HUDEP-2 (cell line): ENCODE results near the gene MMP24OS.

ENCODE experiments used
- DNase-seq, 76 experiments: peaks; one replicate each; lab custom pipeline; 2025; ENCODE audit not compliant: unreplicated experiment in 76 of 76; lab: John Stamatoyannopoulos, UW

Gene MMP24OS

DNA sequence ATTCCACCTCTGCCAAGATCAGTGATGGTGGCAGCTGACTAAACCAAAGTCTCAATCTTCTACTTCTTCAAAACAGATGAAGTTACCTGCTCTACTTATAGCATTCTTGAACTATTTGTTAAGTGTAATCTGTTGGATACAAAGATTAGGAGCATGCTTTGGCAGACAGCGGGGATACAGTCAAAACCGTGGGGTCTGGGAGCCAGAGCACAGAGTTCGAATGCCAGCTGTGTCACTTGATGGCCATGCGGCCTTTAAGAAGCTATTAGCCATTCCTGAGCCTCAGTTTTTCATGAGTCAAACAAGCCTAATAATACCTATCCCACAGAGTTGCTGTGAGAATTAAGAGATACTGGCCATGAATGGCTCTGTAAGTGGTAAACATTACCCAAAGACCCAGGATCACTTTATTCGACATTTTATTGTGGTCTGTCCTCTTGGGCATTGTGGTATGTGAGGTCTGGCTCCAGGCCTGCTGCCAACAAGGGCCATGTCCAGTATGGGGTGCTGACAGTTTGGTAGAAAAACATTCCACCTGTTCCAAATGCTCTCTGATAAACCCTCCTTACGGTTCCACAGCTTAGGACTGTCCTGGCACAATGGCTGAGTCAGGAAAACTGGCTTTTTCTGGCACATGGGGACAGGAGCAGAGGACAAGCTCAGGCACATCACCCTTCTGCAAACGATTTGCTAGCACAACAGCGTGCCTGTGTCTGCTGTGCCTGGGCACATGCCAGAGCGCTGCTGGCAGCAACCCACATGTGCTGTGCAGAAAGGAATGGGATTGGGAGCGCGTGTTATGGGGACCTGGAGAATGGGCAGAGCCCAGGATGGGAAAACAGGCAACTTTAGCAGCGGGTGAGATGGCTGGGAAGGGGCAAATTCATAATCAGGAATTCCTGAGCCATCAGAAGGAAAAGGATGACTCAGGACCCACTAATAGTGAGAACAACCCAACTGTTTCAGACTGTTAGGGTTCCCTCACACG lies 30.0 kb upstream of the MMP24OS start:
- no peak for DNase-seq

DNA sequence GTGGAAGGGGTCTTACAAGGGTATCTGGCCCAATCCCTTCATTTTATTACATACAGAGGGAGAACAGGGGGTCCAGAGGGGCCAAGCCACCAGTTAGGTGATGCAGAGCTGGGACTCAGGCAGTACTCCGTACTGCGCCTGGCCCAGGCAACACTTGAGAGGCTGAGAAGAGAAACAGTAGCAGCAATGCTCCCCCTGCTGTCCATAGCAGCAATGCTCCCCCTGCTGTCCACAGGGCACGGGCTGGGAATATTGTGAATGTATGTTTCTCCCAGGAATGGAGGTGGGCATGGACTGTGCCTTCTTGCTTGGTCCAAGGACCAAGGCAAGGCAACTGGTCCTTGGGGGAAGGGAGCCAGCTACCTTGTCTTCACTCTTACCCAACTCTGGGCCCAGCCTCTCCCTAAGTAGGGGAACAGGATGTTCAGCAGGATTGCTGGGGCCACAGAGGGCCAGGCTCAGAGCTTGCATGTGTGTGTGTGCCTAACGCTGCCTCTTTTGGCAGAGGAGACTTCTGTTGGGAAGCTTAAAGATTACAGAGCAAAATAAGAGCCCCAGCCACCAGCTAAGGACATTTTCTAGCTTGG lies 29.1 kb upstream of the MMP24OS start:
- DNase-seq = peak in 42 of 76 experiments; percentile 5 to 61 (median 26)

DNA sequence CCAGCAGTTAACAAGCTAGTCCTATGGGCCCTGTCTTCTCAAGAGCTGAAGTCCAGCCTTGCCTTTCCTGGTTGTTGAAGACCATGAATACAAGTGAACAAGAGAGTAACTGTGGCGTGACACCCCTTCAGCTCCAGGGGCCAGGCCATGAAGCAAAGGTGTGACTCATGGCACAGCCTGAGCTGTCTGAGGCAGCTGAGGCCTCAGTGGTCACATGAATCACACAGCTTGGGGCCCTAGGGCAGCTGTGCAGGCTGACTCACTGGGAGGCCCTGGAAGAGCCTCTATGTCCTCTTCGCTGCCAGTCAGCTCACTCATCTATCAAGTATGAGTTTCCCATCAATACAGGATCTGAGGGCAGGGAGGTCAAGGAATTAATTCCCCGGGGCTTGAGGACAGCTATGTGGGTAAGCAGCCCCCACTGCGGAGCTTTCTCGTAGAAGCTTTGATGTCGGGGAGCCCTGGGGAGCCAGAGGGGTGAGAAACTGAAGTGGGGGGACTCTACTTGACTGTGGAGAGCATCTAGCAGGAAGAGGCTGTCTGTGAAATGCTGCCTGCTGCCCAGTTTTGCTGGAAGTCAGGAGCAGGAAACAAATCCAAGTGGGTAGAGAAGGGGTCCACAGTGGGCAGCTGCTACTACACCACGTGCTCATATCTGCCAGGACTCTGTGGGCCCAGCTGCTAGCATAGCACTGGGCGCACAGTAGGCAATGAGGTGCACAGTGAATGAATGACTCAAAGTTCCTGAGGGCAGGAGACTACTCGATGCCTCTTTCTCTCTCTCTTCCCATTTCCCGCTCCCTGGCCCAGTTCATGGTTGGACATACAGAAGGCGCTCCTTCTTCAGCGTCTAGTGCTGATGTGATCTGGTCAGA lies 28.0 kb upstream of the MMP24OS start:
- DNase-seq = peak in 65 of 76 experiments; percentile 12 to 91 (median 59)

GRCh38 chr20:35304956-35305355 lies 27.0 kb upstream of the MMP24OS start:
- no peak for DNase-seq

DNA sequence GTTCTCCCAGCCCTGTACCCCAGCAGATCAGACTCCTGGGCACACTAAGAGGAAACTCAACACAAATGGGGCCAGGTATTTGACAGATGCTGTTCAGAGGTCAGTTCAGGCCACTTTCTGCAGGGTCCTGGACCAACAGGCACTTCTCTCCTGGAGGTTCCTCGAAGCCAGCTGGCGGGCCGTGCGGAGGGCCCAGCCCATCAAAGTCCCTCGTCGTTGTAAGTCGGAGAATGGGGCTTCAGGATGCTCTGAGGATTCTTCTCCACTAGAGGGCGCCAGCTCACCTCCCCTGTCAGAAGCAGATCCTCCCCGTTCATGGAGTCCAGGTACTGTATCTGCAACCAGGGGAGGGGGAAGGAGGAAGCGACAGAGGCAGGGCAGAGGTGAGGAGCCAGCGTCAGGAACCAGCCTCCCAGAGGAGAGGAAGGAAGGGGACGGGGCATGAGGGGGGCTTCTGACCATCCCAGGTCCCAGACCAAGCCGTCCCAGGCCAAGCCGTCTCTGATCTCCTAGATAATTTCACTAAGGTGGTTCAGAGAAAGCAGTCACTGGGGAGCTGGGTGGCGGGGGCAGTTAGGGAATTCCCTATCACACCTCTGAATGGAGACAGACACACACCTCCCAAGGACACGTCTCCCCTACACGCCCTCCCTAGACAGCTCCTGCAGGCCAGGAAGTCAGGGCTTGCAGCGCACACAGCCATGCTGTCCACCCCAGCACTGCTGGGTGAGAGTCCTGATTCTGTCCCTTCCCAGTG lies 26.0 kb upstream of the MMP24OS start:
- peak in 71 of 76 experiments; percentile 20 to 83 (median 63) for DNase-seq

GRCh38 chr20:35303382-35303734 lies 25.4 kb upstream of the MMP24OS start:
- no peak for DNase-seq

DNA sequence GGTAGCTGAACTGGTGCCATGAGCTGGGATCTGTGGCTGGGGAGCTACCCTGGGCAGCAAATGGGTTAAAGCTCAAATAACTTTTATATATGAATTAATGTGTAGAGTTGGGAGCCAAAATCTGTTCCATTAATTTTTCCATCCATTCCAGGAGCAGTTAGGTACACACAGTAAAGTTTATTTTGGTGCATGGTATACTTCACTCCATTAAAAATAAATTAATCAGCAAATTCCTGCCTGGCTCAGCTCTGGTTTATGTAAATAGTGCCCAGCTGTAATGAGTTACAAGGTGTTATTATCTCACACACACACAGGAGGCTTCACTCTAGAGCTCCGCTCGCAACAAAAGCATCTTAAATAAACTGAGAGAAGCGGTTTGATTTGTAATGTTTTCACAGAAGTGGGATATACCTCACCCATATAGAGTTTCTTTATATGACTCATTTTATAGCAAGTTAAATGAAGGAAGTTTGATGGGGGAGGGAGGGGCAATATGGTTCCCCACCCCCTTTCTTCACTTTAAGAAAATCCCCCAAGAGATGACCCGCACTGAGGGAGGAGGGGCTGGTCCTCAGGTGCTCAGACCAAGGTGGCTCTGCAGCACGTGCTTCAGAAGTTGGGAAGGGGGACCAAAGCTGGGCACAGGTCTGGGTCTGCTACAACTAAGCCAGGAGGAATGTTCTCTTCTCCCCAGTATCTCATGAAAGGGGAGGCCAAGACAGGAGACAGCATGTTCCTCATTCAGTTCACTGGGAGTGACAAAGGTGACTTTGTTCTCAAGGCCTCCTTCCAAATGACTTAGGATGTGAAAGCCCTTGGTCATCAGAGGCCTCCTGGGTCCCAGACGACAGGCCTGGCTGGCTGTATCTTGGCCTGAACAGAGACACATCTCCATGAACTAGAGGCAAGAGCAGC lies 24.8 kb upstream of the MMP24OS start:
- DNase-seq = no peak

DNA sequence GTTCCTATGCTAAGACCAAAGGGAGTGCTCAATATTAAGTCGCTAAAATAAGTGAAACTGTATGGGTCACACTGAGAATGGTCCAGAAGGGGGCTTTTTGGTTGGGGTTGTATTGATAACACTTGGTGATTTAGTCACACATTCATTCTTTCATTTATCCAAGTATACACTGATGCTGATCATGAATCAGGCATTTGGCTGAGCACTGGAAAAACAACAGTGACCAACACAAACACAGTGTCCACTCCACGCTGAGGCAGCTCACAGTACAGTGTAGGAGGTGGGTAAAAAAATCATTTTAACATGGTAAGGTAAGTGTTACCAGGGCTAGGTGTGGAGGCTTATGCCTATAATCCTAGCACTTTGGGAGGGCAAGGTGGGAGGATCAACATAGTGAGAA lies 23.5 kb upstream of the MMP24OS start:
- DNase-seq = no peak

GRCh38 chr20:35300469-35301262 lies 22.7 kb upstream of the MMP24OS start:
- DNase-seq = no peak

DNA sequence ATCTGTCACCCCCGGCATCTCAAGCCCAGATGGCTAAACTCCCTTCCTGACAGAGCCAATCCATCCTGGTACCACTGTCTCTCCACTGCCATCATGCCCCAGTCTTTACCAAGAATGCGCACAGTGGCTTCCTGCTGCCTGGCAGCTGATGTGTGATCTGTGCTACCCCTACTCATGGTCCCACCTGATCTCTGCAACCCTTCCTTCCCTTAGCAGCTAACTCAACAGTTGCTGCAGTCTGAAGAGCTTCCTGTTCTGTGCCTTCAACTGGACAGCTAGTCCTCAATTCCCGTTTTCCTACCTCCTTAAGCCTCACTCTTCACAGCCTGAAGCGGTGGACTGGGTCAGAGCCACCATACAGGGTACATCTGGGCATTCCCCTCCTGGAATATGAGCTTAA lies 21.9 kb upstream of the MMP24OS start:
- no peak for DNase-seq

- DNase-seq = no peak
Observed at GRCh38 chr20:35298264-35298663, 20.3 kb upstream of the MMP24OS start.

GRCh38 chr20:35297740-35298139 lies 19.8 kb upstream of the MMP24OS start:
- no peak for DNase-seq

DNA sequence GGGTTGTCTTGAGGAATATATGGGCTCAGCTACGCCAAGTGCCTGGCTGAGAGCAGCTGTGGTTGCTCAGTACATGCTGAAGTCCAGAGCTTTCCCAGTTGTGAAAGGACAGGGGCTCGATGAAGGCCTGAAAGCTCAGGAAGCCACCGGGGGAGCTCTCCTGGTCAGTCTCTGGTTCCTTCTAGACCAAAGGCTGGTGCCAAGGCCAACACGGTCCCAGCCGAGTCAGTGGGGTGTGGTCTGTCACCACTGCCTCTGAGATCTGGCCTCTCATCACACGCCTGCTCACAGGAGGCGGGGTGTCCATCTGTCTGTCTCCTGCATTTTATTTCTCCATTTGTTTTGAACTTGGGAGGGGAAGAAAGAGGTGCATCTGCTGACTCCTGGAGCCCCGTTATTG lies 19.2 kb upstream of the MMP24OS start:
- peak in 43 of 76 experiments; percentile 3 to 72 (median 30) for DNase-seq

GRCh38 chr20:35296101-35296554 lies 18.2 kb upstream of the MMP24OS start:
- DNase-seq = no peak

- DNase-seq = no peak
Observed at GRCh38 chr20:35295674-35296073, 17.8 kb upstream of the MMP24OS start.

- no peak for DNase-seq
Observed at GRCh38 chr20:35295058-35295457, 17.1 kb upstream of the MMP24OS start.

- peak in 1 of 76 experiments; percentile 10 for DNase-seq
Observed at GRCh38 chr20:35294293-35294685, 16.4 kb upstream of the MMP24OS start.
